ENCODE results near the gene MAB21L1.

DNA sequence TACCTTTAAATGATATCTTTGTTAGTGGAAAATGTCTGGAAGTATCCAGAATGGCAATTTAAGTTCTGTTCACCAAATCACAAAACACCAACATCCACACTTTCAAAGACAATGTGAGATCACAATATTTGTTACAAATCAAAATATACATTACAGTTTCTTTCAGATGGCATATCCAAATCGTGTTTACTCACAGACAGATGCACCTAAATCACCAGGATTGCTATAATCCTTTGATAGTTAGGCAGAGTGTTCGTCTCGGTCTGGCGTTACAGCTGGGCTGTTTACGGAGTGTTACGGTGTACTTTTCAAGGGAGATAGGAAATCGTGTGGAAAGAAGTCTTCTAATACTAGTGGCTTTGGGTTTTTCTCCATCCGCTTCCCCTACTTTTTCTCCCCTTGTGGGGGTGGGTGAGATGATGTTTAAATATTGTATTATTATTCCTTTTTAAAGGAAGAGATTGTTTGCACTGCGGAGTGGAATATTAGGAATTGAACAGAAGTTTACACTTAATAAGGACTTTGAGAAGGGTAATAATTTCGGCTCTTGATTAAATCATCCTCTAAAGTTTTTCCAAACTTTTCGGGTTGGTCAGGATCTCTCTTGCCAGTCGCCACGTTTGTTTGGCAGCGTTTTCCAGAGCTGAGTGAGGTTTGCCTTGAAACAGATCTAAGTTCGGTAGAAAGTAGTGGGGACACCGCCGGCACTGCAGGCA is 1.8 kb downstream of the MAB21L1 start:
- TF ChIP-seq, protein P1, sequence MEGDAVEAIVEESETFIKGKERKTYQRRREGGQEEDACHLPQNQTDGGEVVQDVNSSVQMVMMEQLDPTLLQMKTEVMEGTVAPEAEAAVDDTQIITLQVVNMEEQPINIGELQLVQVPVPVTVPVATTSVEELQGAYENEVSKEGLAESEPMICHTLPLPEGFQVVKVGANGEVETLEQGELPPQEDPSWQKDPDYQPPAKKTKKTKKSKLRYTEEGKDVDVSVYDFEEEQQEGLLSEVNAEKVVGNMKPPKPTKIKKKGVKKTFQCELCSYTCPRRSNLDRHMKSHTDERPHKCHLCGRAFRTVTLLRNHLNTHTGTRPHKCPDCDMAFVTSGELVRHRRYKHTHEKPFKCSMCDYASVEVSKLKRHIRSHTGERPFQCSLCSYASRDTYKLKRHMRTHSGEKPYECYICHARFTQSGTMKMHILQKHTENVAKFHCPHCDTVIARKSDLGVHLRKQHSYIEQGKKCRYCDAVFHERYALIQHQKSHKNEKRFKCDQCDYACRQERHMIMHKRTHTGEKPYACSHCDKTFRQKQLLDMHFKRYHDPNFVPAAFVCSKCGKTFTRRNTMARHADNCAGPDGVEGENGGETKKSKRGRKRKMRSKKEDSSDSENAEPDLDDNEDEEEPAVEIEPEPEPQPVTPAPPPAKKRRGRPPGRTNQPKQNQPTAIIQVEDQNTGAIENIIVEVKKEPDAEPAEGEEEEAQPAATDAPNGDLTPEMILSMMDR (IDR thresholded peaks at IDR 0.05) = no peak
- no peak for TF ChIP-seq EP300 (IDR thresholded peaks at IDR 0.05)
- TF ChIP-seq POLR2A (IDR thresholded peaks at IDR 0.05) = no peak
